ENCODE data around the gene KCTD13. TPM values are rescaled to one million over a fixed set of nuclear protein-coding genes. Genes with fewer than 3 reads are reported as not detected.
"Not testable (repeated sequence)": the region's sequence is repeated elsewhere in the genome, so short reads cannot be mapped to it uniquely, and the experiment has no call there.

The KCTD13 gene
- polyA plus RNA-seq, 1 donor, result 30.4 TPM

DNA sequence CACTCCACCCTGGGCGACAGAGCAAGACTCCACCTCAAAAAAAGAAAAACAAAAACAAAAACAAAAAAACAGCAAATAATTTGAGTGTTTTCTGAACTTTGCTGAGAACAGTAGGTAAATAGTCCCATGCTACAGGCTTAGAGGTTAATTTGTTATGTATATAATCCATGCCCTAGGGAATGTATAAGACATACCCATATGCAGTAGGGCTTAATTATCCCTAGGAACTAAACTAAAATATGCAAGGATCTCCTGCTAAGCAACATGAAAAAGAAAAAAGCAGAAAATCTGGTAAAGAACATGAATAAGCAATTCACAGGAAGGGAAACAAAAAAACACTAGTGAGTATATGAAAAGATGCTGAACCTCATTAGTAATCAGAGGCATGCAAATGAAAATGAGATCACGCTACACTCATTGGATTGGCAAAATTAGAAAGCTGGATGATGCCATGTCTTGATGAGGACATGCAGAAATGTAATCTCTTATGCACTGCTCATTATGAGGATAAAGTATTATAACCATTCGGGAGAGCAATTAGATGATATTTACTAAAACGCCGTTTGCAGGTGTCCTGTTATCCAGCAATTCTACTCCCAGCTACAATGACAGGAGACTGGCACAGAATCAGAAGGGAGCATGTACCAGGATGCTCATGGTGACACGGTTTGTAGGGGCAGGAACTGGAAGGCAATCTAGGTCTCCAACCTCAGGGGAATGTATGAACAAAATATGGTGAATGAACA lies 5.6 kb downstream of the KCTD13 start:
- H3K4me3 ChIP-seq (ENCODE audit: low read length), result no peak overlapping the region

DNA sequence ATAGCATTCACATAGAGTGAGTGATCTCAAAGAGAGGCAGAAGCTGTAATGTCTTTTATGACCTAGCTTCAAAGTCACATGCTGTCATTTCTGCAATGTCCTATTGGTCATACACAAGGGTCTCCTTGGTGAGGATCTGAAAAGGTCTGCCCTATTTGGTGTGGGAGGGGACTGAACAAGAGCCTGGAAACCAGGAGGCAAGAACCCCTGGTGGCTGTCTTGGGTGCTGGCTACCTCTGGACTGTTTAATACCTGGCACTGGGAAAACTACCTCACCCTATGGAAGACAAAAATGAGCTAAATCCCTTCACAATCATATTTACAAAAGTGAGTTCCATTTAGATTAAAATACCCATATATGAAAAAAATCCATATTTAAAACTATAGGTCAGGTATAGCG lies 9.0 kb downstream of the KCTD13 start:
- no peak for DNase-seq
- Histone ChIP-seq H3K27ac (ENCODE audit: low read length) (no peak overlapping the region), H3K4me1 (ENCODE audit: control insufficient read depth, insufficient read depth, low read length) (no peaks in the 10 kb centered on the region), H3K27me3 (ENCODE audit: control insufficient read depth, insufficient read depth, low read length) (no peaks in the 10 kb centered on the region), H3K9me3 (ENCODE audit: control insufficient read depth, low read depth, low read length) (no peaks in the 10 kb centered on the region), H3K36me3 (ENCODE audit: control insufficient read depth, insufficient read depth, low read length) (peaks cover 38% of the 10 kb centered on the region), H3K4me3 (ENCODE audit: low read length) (no peak overlapping the region)
- WGBS (ENCODE audit: insufficient coverage, low lambda C conversion rate), result no CpG with 5 or more reads among the region's 1 CpG

More for the DNA sequence above, 5.6 kb downstream of the KCTD13 start:
- Histone ChIP-seq H3K27me3 (ENCODE audit: control insufficient read depth, insufficient read depth, low read length) (no peaks in the 10 kb centered on the region), H3K4me1 (ENCODE audit: control insufficient read depth, insufficient read depth, low read length) (peaks cover 5% of the 10 kb centered on the region), H3K27ac (ENCODE audit: low read length) (no peak overlapping the region), H3K36me3 (ENCODE audit: control insufficient read depth, insufficient read depth, low read length) (peaks cover 36% of the 10 kb centered on the region), H3K9me3 (ENCODE audit: control insufficient read depth, low read depth, low read length) (no peaks in the 10 kb centered on the region)
- 100% methylated on average over 3 of the region's 6 CpGs for WGBS (ENCODE audit: insufficient coverage, low lambda C conversion rate)
- no peak for DNase-seq

DNA sequence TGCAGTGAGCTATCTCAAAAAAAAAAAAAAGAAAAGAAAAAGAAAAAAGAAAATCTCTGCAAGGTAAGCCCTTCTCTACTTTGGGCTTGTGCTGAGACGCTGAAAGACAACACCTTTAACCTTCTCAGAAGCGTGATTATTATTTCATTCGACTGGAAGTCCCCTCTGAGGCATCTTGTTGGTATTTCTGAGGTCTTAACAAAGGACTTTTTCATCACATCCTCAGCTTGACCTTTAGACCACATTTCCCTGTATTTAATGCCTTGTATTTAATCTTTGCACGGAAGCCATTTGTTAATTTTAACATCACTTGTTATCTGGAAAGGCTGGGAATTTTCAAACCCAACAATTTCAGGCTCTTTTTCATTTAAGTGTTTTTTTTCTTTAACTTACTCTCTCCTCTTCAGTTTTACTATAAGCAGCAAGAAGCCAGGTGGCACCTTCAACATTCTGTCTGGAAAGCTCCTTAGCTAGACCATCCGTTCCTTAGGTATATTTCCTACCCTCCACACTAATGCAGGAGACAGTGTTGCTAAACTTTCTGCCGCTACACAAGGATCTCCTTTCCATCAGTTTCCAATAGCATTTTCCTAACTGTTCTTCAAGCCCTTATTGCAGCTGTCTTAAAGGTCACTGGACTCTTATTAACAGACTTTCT lies 10.3 kb downstream of the KCTD13 start:
- H3K36me3 ChIP-seq (ENCODE audit: control insufficient read depth, insufficient read depth, low read length), result peaks cover 29% of the 10 kb centered on the region
- H3K4me3 ChIP-seq (ENCODE audit: low read length), result no peak overlapping the region
- WGBS (ENCODE audit: insufficient coverage, low lambda C conversion rate), result 57% methylated on average over 4 of the region's 6 CpGs
- peaks cover 2% of the 10 kb centered on the region for H3K9me3 ChIP-seq (ENCODE audit: control insufficient read depth, low read depth, low read length)
- no peaks in the 10 kb centered on the region for H3K4me1 ChIP-seq (ENCODE audit: control insufficient read depth, insufficient read depth, low read length)
- H3K27ac ChIP-seq (ENCODE audit: low read length), result no peak overlapping the region
- DNase-seq, result peak in 1 of 2 donors; percentile 29
- no peaks in the 10 kb centered on the region for H3K27me3 ChIP-seq (ENCODE audit: control insufficient read depth, insufficient read depth, low read length)

DNA sequence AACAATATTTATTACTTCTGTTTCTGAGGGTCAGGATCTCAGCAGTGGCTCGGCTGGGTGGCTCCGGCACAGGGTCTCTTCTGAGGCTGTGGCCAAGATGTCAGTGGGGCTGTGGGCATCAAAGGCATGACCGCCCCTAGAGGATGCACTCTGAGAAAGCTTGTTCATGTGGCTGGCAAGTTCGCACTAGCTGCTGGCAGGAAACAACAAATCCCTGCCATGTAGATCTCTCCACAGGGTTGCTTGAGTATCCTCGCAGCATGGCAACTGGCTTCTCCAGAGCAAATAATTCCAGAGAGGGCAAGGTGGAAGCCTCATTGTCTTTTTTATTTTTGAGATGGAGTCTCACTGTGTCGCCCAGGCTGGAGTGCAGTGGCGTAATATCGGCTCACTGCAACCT lies 12.5 kb downstream of the KCTD13 start:
- DNase-seq, result no peak
- H3K9me3 ChIP-seq (ENCODE audit: control insufficient read depth, low read depth, low read length), result peaks cover 2% of the 10 kb centered on the region
- peaks cover 21% of the 10 kb centered on the region for H3K36me3 ChIP-seq (ENCODE audit: control insufficient read depth, insufficient read depth, low read length)
- no CpG with 5 or more reads among the region's 8 CpGs for WGBS (ENCODE audit: insufficient coverage, low lambda C conversion rate)
- no peaks in the 10 kb centered on the region for H3K27me3 ChIP-seq (ENCODE audit: control insufficient read depth, insufficient read depth, low read length)
- H3K4me3 ChIP-seq (ENCODE audit: low read length), result no peak overlapping the region
- no peaks in the 10 kb centered on the region for H3K4me1 ChIP-seq (ENCODE audit: control insufficient read depth, insufficient read depth, low read length)
- no peak overlapping the region for H3K27ac ChIP-seq (ENCODE audit: low read length)

DNA sequence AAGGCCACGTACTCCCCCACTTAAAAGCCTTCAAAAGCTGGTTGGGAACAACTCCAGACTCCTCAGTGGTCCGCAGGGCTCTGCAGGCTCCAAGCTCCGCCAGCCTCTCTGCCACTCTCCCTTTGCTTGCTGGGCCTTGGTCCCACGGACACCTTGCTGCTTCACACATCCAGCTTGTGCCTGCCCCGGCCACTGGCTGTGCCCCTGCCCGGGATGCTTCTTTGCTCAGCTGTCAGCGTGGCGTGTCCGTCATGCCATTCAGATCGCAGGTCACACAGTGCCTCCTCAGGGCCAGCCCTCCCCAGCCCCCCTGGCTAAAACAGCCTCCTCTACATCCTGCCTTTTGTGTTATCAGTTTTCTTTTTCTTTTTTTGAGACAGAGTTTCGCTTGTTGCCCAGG lies 13.9 kb downstream of the KCTD13 start:
- no peak for DNase-seq
- no peaks in the 10 kb centered on the region for H3K27me3 ChIP-seq (ENCODE audit: control insufficient read depth, insufficient read depth, low read length)
- WGBS (ENCODE audit: insufficient coverage, low lambda C conversion rate), result no CpG with 5 or more reads among the region's 11 CpGs
- H3K9me3 ChIP-seq (ENCODE audit: control insufficient read depth, low read depth, low read length), result peaks cover 2% of the 10 kb centered on the region
- no peaks in the 10 kb centered on the region for H3K4me1 ChIP-seq (ENCODE audit: control insufficient read depth, insufficient read depth, low read length)
- H3K36me3 ChIP-seq (ENCODE audit: control insufficient read depth, insufficient read depth, low read length), result peaks cover 19% of the 10 kb centered on the region
- no peak overlapping the region for H3K4me3 ChIP-seq (ENCODE audit: low read length)
- H3K27ac ChIP-seq (ENCODE audit: low read length), result no peak overlapping the region

DNA sequence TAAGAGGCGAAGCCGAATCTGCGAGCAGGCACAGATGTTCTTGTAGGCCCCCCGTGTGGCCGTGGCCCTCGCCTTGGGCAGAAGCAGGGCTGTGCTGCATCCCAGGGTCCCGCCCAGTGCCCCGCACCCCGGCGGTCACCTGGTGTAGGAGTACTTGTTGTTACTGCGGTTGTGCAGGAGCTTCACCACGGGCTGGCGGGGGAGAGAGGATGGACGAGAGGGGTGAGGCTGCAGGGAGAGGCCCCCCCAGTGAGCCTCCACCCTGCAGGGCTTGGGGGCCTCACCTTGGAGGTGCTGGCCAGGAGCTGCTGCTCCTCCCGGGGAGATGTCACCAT lies 14.4 kb downstream of the KCTD13 start:
- no peaks in the 10 kb centered on the region for H3K4me1 ChIP-seq (ENCODE audit: control insufficient read depth, insufficient read depth, low read length)
- H3K9me3 ChIP-seq (ENCODE audit: control insufficient read depth, low read depth, low read length), result peaks cover 2% of the 10 kb centered on the region
- H3K36me3 ChIP-seq (ENCODE audit: control insufficient read depth, insufficient read depth, low read length), result peaks cover 18% of the 10 kb centered on the region
- no peak overlapping the region for H3K4me3 ChIP-seq (ENCODE audit: low read length)
- H3K27me3 ChIP-seq (ENCODE audit: control insufficient read depth, insufficient read depth, low read length), result no peaks in the 10 kb centered on the region
- no peak overlapping the region for H3K27ac ChIP-seq (ENCODE audit: low read length)
- WGBS (ENCODE audit: insufficient coverage, low lambda C conversion rate), result no CpG with 5 or more reads among the region's 15 CpGs
- no peak for DNase-seq

DNA sequence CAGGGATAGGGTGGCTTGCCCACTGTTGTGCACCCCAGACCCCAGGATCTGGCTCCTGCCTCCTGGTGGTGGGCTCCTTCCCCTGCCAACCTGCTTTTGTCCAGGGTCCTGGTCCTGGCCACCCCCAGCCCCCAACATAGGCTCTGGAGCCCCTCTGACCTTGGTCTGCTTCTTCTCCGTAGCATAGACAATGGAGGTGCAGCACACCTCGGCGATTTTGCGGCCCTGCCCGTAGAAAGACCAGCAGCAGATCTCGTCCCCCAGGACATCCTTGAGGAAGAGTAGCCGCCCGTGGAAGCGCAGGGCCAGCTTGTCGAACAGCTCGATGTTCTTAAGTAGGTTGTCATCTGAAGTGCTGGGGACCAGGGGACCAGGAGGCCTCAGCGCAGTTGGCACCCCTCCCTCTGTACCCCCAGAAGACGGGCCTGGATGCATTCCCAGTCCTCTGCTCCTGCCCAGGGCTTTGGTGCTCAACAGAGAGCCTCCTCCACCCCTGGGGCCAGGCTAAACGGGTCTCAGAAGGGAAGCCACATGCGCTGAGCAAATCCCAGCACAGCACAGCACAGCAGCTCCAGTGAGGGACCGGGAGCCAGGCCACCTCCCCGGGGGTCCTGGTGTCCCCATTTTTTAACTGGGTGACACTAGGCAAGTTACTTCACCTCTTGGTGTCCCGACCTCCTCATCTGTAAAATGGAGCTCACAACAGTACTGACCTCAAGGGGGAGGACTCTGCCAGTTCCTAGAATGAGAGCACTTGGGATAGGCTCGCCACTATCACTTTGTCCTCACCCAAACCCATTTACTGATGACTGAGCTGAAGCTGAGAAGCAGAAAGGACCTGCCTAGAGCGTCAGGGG lies 15.0 kb downstream of the KCTD13 start:
- Histone ChIP-seq H3K27ac (ENCODE audit: low read length) (no peak overlapping the region), H3K27me3 (ENCODE audit: control insufficient read depth, insufficient read depth, low read length) (no peaks in the 10 kb centered on the region)
- WGBS (ENCODE audit: insufficient coverage, low lambda C conversion rate), result no CpG with 5 or more reads among the region's 20 CpGs

DNA sequence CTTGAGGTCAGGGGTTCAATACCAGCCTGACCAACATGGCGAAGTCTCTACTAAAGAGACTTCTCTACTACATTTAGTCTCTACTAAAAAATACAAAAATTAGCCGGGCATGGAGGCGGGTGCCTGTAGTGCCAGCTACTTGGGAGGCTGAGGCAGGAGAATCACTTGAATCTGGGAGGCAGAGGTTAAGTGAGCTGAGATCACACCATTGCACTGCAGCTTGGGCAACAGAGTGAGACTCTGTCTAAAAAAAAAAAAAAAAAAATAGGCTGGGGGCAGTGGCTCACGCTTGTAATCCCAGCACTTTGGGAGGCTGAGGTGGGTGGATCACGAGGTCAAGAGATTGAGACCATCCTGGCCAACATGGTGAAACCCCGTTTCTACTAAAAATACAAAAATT lies 16.2 kb downstream of the KCTD13 start:
- no CpG with 5 or more reads among the region's 6 CpGs for WGBS (ENCODE audit: insufficient coverage, low lambda C conversion rate)
- peaks cover 19% of the 10 kb centered on the region for H3K36me3 ChIP-seq (ENCODE audit: control insufficient read depth, insufficient read depth, low read length)
- H3K27ac ChIP-seq (ENCODE audit: low read length); H3K27me3 ChIP-seq (ENCODE audit: control insufficient read depth, insufficient read depth, low read length); H3K9me3 ChIP-seq (ENCODE audit: control insufficient read depth, low read depth, low read length); DNase-seq; H3K4me1 ChIP-seq (ENCODE audit: control insufficient read depth, insufficient read depth, low read length); H3K4me3 ChIP-seq (ENCODE audit: low read length): not testable (repeated sequence)

More for the DNA sequence above, 15.0 kb downstream of the KCTD13 start:
- H3K4me1 ChIP-seq (ENCODE audit: control insufficient read depth, insufficient read depth, low read length), result no peaks in the 10 kb centered on the region
- peaks cover 2% of the 10 kb centered on the region for H3K9me3 ChIP-seq (ENCODE audit: control insufficient read depth, low read depth, low read length)
- no peak for DNase-seq
- H3K4me3 ChIP-seq (ENCODE audit: low read length), result no peak overlapping the region
- H3K36me3 ChIP-seq (ENCODE audit: control insufficient read depth, insufficient read depth, low read length), result peaks cover 21% of the 10 kb centered on the region

DNA sequence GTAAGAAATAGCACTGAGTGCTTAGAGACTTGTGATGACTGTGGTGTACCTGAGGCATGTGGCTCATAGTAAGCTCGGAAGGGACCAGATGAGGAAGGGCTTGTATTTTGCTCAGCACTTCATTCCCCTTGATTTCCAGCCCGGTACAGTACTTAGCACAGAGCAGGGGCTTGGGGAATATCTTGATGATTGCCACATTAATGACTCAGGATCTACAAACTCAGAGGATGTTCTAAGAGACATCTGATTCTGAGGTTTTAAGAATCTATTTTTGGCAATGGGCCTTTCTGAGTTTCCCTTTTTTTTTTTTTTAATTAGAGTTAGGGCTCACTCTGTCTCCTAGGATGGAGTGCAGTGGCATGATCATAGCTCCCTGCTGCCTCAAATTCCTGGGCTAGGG lies 16.6 kb downstream of the KCTD13 start:
- DNase-seq, result no peak
- Histone ChIP-seq H3K9me3 (ENCODE audit: control insufficient read depth, low read depth, low read length) (peaks cover 2% of the 10 kb centered on the region), H3K4me3 (ENCODE audit: low read length) (no peak overlapping the region), H3K27ac (ENCODE audit: low read length) (no peak overlapping the region), H3K4me1 (ENCODE audit: control insufficient read depth, insufficient read depth, low read length) (no peaks in the 10 kb centered on the region), H3K36me3 (ENCODE audit: control insufficient read depth, insufficient read depth, low read length) (peaks cover 15% of the 10 kb centered on the region), H3K27me3 (ENCODE audit: control insufficient read depth, insufficient read depth, low read length) (no peaks in the 10 kb centered on the region)
- WGBS (ENCODE audit: insufficient coverage, low lambda C conversion rate), result no CpG with 5 or more reads among the region's 2 CpGs

DNA sequence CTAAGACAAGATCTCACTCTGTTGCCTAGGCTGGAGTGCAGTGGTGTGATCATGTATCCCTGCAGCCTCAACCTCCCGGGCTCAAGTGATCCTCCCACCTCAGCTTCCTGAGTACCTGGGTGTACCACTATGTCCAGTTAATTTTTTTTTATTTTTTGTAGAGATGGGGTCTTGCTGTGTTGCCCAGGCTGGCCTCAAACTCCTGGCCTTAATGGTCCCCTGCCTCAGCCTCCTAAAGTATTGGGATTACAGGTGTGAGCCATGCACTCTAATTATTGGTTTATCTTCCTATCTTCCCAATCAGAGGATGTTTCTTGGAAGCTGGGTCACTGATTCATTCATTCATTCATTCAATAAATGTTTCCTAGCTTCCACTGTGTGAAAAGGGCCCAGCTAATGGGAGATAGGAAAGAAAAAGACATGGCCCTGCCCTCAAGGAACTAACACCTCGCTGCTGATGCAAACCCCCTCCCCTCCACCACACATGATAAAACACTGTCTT lies 17.3 kb downstream of the KCTD13 start:
- WGBS (ENCODE audit: insufficient coverage, low lambda C conversion rate), result no CpG with 5 or more reads among the region's 2 CpGs
- no peak for DNase-seq
- H3K27me3 ChIP-seq (ENCODE audit: control insufficient read depth, insufficient read depth, low read length), result no peaks in the 10 kb centered on the region
- H3K9me3 ChIP-seq (ENCODE audit: control insufficient read depth, low read depth, low read length), result peaks cover 2% of the 10 kb centered on the region
- H3K27ac ChIP-seq (ENCODE audit: low read length), result no peak overlapping the region
- peaks cover 11% of the 10 kb centered on the region for H3K36me3 ChIP-seq (ENCODE audit: control insufficient read depth, insufficient read depth, low read length)
- H3K4me3 ChIP-seq (ENCODE audit: low read length), result no peak overlapping the region
- H3K4me1 ChIP-seq (ENCODE audit: control insufficient read depth, insufficient read depth, low read length), result no peaks in the 10 kb centered on the region

All from large intestine (tissue), 3 donors.